Ascending aorta (tissue), 2 donors: Measurements from ENCODE around the gene RIMKLB. TPM values are rescaled to one million over a fixed set of nuclear protein-coding genes. Genes with fewer than 3 reads are reported as not detected.

Experiments used
- DNase-seq, 2 donors: peaks; one replicate each; pipeline ENCODE4 v3.0.0-alpha.2; 2019; ENCODE audit warnings: low spot score in 2 of 2
- H3K27ac ChIP-seq, 2 donors: fragments of 200-600 bp; sonication (generic); one replicate each; pipeline ENCODE4 v1.5.1; 2016 to 2017; ENCODE audit warnings: mild to moderate bottlenecking in 1 of 2
- H3K27me3 ChIP-seq: fragments of 200-600 bp; sonication (generic); one replicate; pipeline ENCODE4 v1.5.1; 2017
- H3K36me3 ChIP-seq, 2 donors: fragments of 200-600 bp; sonication (generic); one replicate each; pipeline ENCODE4 v1.5.1; 2016
- H3K4me1 ChIP-seq, 2 donors: fragments of 200-600 bp; sonication (generic); one replicate each; pipeline ENCODE4 v1.5.1; 2016 to 2017; ENCODE audit warnings: mild to moderate bottlenecking in 1 of 2
- H3K4me3 ChIP-seq, 2 donors: fragments of 200-600 bp; sonication (generic); one replicate each; pipeline ENCODE4 v1.5.1; 2016 to 2017; ENCODE audit warnings: mild to moderate bottlenecking in 1 of 2
- H3K9me3 ChIP-seq, 2 donors: fragments of 200-600 bp; sonication (generic); one replicate each; pipeline ENCODE4 v1.5.1; 2016
- intact Hi-C: fragments of 100-400 bp; cut with DNase I; formaldehyde crosslinking; loops from one replicate; pipeline ENCODE4 v1.15.1; 2023
- total RNA-seq: library from RNA; depleted of rRNA; stranded (reverse); fragments of >200 nt; gene quantifications from one replicate; pipeline ENCODE4 v1.1.0, GENCODE V29; 2016
- TF ChIP-seq, protein P1 (sequence below), 3 experiments: fragments of 200-600 bp in 2 of 3; fragments of 450-650 bp in 1 of 3; sonication (generic) in 2 of 3; IDR thresholded peaks; one replicate each; pipeline ENCODE4 v1.5.1; 2016 to 2019; ENCODE audit warnings: antibody characterized with exemption in 3 of 3, mild to moderate bottlenecking in 1 of 3, moderate library complexity in 1 of 3

Gene RIMKLB
- total RNA-seq, 1 donor from 2014 or later = 26.0 TPM

DNA sequence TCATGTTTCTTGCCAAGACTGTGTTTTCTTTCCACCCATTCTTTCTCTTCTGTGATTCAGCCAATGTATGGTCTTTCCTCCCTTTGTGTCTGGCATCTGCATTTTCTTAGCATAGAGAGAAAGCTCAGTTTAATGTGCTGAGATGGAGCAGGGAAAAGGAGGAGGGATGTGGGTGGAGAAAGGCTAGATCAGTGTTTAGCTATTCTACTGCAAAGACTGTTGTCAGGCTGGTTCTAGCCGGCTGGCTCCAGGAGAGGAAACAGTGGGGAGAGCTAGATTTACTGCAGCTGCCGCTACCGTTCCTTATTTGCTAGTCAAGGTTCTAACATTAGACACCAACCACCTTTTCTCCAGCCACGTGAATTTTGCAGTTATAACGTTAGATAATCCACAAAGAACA is 5.2 kb upstream of the RIMKLB start:
- Histone ChIP-seq H3K27ac (peak overlapping the region; percentile 73 to 76), H3K27me3 (no peaks in the 10 kb centered on the region), H3K9me3 (no peaks in the 10 kb centered on the region), H3K36me3 (no peaks in the 10 kb centered on the region), H3K4me3 (peak overlapping the region in 1 of 2 donors; percentile 27), H3K4me1 (peaks cover 0 to 22% of the 10 kb centered on the region in 2 donors)
- intact Hi-C loops = loop anchor here (10.0 kb wide), 1 partner anchor 1522 kb away; the partner anchor contains the start of gene GABARAPL1
- TF ChIP-seq, protein P1, sequence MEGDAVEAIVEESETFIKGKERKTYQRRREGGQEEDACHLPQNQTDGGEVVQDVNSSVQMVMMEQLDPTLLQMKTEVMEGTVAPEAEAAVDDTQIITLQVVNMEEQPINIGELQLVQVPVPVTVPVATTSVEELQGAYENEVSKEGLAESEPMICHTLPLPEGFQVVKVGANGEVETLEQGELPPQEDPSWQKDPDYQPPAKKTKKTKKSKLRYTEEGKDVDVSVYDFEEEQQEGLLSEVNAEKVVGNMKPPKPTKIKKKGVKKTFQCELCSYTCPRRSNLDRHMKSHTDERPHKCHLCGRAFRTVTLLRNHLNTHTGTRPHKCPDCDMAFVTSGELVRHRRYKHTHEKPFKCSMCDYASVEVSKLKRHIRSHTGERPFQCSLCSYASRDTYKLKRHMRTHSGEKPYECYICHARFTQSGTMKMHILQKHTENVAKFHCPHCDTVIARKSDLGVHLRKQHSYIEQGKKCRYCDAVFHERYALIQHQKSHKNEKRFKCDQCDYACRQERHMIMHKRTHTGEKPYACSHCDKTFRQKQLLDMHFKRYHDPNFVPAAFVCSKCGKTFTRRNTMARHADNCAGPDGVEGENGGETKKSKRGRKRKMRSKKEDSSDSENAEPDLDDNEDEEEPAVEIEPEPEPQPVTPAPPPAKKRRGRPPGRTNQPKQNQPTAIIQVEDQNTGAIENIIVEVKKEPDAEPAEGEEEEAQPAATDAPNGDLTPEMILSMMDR (IDR thresholded peaks at IDR 0.05) = no peak
- DNase-seq = peak; percentile 28 to 70

DNA sequence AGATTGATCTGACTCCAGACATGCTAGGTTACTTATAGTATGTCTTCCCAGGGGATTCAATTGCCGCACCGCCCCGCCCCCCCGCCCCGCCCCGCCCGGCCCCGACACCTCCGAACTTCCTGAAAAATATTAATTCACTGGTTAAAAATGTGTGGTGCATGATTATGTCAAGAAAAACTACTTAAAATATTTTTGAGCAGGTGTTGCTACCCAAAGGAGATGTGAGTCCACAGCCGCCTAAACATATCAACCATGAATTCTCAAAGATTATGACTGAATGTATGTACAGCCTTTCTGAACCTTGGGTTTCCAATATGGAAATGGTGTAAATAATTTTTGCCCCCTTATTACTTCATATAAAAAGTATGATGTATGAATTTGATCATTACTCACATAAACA is 2.7 kb upstream of the RIMKLB start:
- Histone ChIP-seq H3K4me3 (no peak overlapping the region), H3K9me3 (no peaks in the 10 kb centered on the region), H3K36me3 (no peaks in the 10 kb centered on the region), H3K27me3 (no peaks in the 10 kb centered on the region), H3K4me1 (peaks cover 2 to 12% of the 10 kb centered on the region in 2 donors), H3K27ac (no peak overlapping the region)
- no peak for DNase-seq
- intact Hi-C loops = loop anchor here (5.0 to 10.0 kb wide), 4 partner anchors 82 to 1520 kb away; partner anchors contain the start of genes GABARAPL1 and M6PR
- TF ChIP-seq, protein P1 (IDR thresholded peaks at IDR 0.05) = no peak

DNA sequence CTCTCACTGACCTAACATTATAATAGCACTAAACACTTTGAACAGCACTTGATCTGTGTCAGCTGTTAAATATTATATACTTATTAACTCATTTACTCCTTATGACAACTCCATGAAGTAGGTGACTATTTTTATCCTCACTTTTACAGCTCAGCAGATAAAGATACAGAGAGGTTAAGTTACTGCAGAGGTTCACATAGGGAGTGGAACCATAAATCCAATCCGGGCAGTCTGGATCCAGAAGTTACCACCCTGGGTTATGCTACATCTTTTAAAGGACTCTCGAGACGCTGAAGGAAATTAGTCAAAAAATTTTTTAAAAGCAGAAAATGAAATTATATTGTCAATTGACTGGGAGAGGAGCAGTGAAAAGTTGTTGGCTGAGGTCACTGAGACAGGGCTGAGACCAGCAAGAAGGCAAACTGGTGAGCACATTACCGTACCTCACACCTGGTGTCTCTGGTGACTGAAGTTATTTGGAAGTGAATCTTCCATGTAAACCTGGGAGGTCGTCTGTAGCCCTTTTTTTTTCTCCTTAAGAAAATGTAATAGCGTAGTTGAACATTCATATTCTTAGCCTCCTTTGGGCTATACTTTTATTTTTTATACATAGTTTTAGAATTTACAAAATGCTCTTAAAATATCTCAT is 1.2 kb upstream of the RIMKLB start:
- Histone ChIP-seq H3K27ac (peak overlapping the region; percentile 97 to 99), H3K4me3 (peak overlapping the region; percentile 81 to 92), H3K9me3 (no peaks in the 10 kb centered on the region), H3K27me3 (no peaks in the 10 kb centered on the region), H3K4me1 (peaks cover 2 to 19% of the 10 kb centered on the region in 2 donors), H3K36me3 (no peaks in the 10 kb centered on the region)
- no peak for DNase-seq
- TF ChIP-seq, protein P1 (IDR thresholded peaks at IDR 0.05) = no peak
- intact Hi-C loops = loop anchor here (2.0 to 10.0 kb wide), 5 partner anchors 38 to 1518 kb away; partner anchors contain the start of genes GABARAPL1 and M6PR

DNA sequence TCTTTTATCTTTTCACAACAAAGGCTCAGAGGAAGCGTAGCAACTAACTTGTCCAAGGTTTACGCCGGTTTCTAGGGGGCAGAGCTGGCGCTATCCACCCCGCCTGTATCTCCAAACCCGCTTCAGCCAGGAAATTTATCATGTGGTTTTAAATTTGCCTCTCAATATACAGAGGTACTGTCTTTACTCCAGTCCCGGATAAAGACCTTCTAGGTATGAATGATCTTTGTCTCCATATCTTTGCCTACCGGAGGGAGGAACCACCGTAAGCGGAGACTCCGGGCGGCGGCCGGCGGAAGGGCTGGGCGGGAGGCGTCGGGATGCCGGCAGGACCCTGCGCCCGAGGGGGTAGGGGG is 693 bp upstream of the RIMKLB start:
- Histone ChIP-seq H3K27me3 (no peaks in the 10 kb centered on the region), H3K9me3 (no peaks in the 10 kb centered on the region), H3K4me1 (peaks cover 2 to 23% of the 10 kb centered on the region in 2 donors), H3K27ac (peak overlapping the region; percentile 97 to 99), H3K4me3 (peak overlapping the region; percentile 81 to 92), H3K36me3 (no peaks in the 10 kb centered on the region)
- peak in 1 of 2 donors; percentile 64 for DNase-seq
- TF ChIP-seq, protein P1 (IDR thresholded peaks at IDR 0.05) = peak in 1 of 3 experiments; percentile 9
- intact Hi-C loops = loop anchor here (2.0 to 10.0 kb wide), 5 partner anchors 38 to 1518 kb away; partner anchors contain the start of genes GABARAPL1 and M6PR

DNA sequence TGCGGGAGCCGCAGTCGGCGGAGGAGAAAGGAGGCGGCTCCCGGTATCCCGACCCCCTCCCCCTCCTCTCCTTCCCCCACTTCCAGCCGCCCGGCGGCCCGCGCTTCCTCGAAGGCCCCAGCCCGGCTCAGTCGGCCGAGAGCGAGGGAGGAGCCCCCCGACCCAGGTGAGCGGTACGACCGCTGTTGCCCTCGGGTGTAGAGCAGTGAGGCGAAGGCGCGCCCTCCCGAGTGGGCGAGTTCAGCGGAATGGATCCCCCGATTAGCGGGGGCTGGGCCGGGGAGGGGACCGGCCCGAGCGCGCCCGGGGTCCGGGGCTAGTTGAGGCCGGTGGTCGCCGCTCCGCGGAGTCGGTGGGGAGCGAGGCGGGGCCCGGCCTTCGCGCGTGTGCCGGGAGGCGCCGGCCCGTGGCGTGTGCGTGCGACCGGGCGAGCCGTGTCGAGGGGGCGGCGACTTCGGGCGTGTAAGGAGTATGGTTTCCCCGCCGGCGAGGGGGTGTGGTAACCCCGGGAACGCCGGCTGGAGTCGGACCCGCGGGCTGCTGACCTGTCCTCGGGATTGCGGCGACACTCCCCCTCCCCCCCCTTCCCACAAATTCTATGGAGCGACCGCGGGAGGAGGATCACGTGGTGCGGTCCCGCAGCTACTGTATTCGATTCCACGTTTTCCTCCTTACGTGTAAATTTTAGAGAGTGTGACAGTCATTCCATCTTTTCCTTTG is 501 bp downstream of the RIMKLB start:
- TF ChIP-seq, protein P1 (IDR thresholded peaks at IDR 0.05) = no peak
- no peaks in the 10 kb centered on the region for H3K9me3 ChIP-seq
- intact Hi-C loops = loop anchor here (5.0 to 10.0 kb wide), 4 partner anchors 79 to 1517 kb away; partner anchors contain the start of genes GABARAPL1 and M6PR

More for the DNA sequence above, 501 bp downstream of the RIMKLB start:
- DNase-seq = peak in 1 of 2 donors; percentile 86
- Histone ChIP-seq H3K27me3 (no peaks in the 10 kb centered on the region), H3K36me3 (no peaks in the 10 kb centered on the region), H3K27ac (peak overlapping the region; percentile 97 to 99), H3K4me1 (peaks cover 2 to 22% of the 10 kb centered on the region in 2 donors), H3K4me3 (peak overlapping the region; percentile 81 to 92)
